Neural progenitor cell (in vitro differentiated cells): Measurements from ENCODE around the gene VAMP1. TPM values are rescaled to one million over a fixed set of nuclear protein-coding genes. Genes with fewer than 3 reads are reported as not detected.

Experiments
- DNase-seq: peaks from one replicate; pipeline ENCODE4 v3.0.0-alpha.2; 2016; ENCODE audit warnings: low spot score
- H2AFZ ChIP-seq: fragments of 200-600 bp; sonication (generic); replicated peaks from 2 replicates; pipeline ENCODE4 v1.6.1; 2016; ENCODE audit warnings: antibody characterized with exemption
- H3F3A ChIP-seq: fragments of 200-600 bp; sonication (generic); 2 replicates; pipeline ENCODE4 v1.6.1; 2016; ENCODE audit warnings: antibody characterized with exemption, low read depth
- H3K27ac ChIP-seq: fragments of 200-600 bp; sonication (generic); 2 replicates; pipeline ENCODE4 v1.5.1; 2016; ENCODE audit warnings: mild to moderate bottlenecking
- H3K27me3 ChIP-seq: fragments of 200-600 bp; sonication (generic); 2 replicates; pipeline ENCODE4 v1.6.1; 2016; ENCODE audit warnings: mild to moderate bottlenecking, moderate library complexity
- H3K36me3 ChIP-seq: fragments of 200-600 bp; sonication (generic); 2 replicates; pipeline ENCODE4 v1.5.1; 2016
- H3K4me1 ChIP-seq: fragments of 200-600 bp; sonication (generic); 2 replicates; pipeline ENCODE4 v1.6.1; 2016; ENCODE audit warnings: mixed run types
- H3K4me2 ChIP-seq: fragments of 200-600 bp; sonication (generic); 2 replicates; pipeline ENCODE4 v1.6.1; 2016
- H3K4me3 ChIP-seq: fragments of 200-600 bp; sonication (generic); 2 replicates; pipeline ENCODE4 v1.5.1; 2016
- H3K79me2 ChIP-seq: fragments of 200-600 bp; sonication (generic); 2 replicates; pipeline ENCODE4 v1.6.1; 2016; ENCODE audit warnings: low read depth
- H3K9ac ChIP-seq: fragments of 200-600 bp; sonication (generic); 2 replicates; pipeline ENCODE4 v1.6.1; 2016
- H3K9me3 ChIP-seq: fragments of 200-600 bp; sonication (generic); 2 replicates; pipeline ENCODE4 v1.5.1; 2016; ENCODE audit warnings: low read depth
- H4K20me1 ChIP-seq: fragments of 200-600 bp; sonication (generic); 2 replicates; pipeline ENCODE4 v1.6.1; 2016; ENCODE audit warnings: low read depth
- H3K27ac Mint-ChIP-seq: 3 replicates; pipeline ENCODE4 v1.8.0; 2021; ENCODE audit warnings: mixed read lengths
- H3K27me3 Mint-ChIP-seq: 2 replicates; pipeline ENCODE4 v1.8.0; 2022; ENCODE audit warnings: low read depth, mild to moderate bottlenecking, inconsistent platforms, moderate library complexity, mixed read lengths; ENCODE audit not compliant: insufficient read depth
- H3K36me3 Mint-ChIP-seq: 3 replicates; pipeline ENCODE4 v1.8.0; 2021; ENCODE audit warnings: mixed read lengths
- H3K4me1 Mint-ChIP-seq: 3 replicates; pipeline ENCODE4 v1.8.0; 2021; ENCODE audit warnings: mixed read lengths
- H3K4me3 Mint-ChIP-seq: 3 replicates; pipeline ENCODE4 v1.8.0; 2021; ENCODE audit warnings: mild to moderate bottlenecking, moderate library complexity, mixed read lengths
- H3K9me3 Mint-ChIP-seq: 3 replicates; pipeline ENCODE4 v1.8.0; 2020; ENCODE audit warnings: mixed read lengths
- EZH2 ChIP-seq: fragments of 200-600 bp; sonication (generic); IDR thresholded peaks from 2 replicates; pipeline ENCODE4 v1.6.1; 2017; ENCODE audit warnings: antibody characterized with exemption, mild to moderate bottlenecking, moderate library complexity
- EZH2phosphoT487 ChIP-seq: fragments of 200-600 bp; sonication (generic); IDR thresholded peaks from 2 replicates; pipeline ENCODE4 v1.6.1; 2017; ENCODE audit warnings: antibody characterized with exemption
- total RNA-seq: library from RNA; depleted of rRNA; stranded (reverse); fragments of >200 nt; gene quantifications from 2 replicates; pipeline ENCODE4 v1.2.3, GENCODE V29; 2015; ENCODE audit warnings: low replicate concordance
- TF ChIP-seq, protein P1 (sequence below): fragments of 200-600 bp; sonication (generic); IDR thresholded peaks from 2 replicates; pipeline ENCODE4 v1.5.1; 2017; ENCODE audit warnings: antibody characterized with exemption, mild to moderate bottlenecking

The VAMP1 gene
- total RNA-seq, 1 donor from 2014 or later: 14.3 TPM

DNA sequence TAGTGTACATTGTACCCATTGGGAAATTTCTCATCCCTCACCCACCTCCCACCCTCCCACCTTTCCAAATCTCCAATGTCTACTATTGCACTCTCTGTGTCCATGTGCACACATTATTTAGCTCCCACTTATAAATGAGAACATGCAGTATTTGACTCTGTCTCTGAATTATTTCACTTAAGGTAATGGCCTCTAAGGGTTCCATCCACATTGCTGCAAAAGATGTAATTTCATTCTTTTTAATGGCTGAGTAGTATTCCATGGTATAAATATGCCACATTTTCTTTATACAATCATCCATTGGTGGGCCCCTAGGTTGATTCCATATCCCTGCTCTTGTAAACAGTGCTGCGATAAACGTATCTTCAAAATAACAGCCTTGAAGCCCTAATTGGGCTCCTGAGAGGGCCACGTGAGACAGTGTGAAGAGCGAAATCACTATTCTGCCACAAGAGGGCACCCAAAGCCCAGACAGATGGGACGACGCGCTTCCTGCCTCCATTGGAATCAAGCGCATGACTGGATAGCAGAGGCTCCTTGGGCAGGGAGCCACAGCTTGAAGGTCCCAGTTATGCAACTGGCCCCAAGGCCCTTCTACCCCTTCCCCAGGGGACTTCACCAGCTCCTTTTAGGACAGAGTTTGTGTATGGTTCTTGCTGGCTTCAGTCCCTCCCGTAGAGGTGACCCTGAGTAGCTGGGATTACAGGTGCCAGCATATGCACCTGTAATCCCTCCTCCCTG is 47.0 kb downstream of the VAMP1 start:
- H3K36me3 ChIP-seq: no peaks in the 10 kb centered on the region
- H3K9me3 Mint-ChIP-seq: no peaks in the 10 kb centered on the region
- H3K27ac Mint-ChIP-seq: peak overlapping the region; percentile 46
- H3K4me1 ChIP-seq: no peaks in the 10 kb centered on the region
- no peaks in the 10 kb centered on the region for H3K36me3 Mint-ChIP-seq
- peak; percentile 94 for DNase-seq
- no peaks in the 10 kb centered on the region for H3K79me2 ChIP-seq
- no peak overlapping the region for H3K4me2 ChIP-seq
- peaks cover 13% of the 10 kb centered on the region for H3K4me1 Mint-ChIP-seq
- H3K9me3 ChIP-seq: no peaks in the 10 kb centered on the region
- peaks cover 2% of the 10 kb centered on the region for H3K27me3 Mint-ChIP-seq
- H3K9ac ChIP-seq: no peak overlapping the region
- no peaks in the 10 kb centered on the region for H4K20me1 ChIP-seq
- no peak overlapping the region for H2AFZ ChIP-seq
- H3K27me3 ChIP-seq: no peaks in the 10 kb centered on the region
- H3K4me3 Mint-ChIP-seq: no peak overlapping the region
- no peaks in the 10 kb centered on the region for H3F3A ChIP-seq
- TF ChIP-seq, protein P1, sequence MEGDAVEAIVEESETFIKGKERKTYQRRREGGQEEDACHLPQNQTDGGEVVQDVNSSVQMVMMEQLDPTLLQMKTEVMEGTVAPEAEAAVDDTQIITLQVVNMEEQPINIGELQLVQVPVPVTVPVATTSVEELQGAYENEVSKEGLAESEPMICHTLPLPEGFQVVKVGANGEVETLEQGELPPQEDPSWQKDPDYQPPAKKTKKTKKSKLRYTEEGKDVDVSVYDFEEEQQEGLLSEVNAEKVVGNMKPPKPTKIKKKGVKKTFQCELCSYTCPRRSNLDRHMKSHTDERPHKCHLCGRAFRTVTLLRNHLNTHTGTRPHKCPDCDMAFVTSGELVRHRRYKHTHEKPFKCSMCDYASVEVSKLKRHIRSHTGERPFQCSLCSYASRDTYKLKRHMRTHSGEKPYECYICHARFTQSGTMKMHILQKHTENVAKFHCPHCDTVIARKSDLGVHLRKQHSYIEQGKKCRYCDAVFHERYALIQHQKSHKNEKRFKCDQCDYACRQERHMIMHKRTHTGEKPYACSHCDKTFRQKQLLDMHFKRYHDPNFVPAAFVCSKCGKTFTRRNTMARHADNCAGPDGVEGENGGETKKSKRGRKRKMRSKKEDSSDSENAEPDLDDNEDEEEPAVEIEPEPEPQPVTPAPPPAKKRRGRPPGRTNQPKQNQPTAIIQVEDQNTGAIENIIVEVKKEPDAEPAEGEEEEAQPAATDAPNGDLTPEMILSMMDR: peak; percentile 90
- TF ChIP-seq EZH2phosphoT487: no peak
- TF ChIP-seq EZH2: no peak
- no peak overlapping the region for H3K4me3 ChIP-seq
- no peak overlapping the region for H3K27ac ChIP-seq

DNA sequence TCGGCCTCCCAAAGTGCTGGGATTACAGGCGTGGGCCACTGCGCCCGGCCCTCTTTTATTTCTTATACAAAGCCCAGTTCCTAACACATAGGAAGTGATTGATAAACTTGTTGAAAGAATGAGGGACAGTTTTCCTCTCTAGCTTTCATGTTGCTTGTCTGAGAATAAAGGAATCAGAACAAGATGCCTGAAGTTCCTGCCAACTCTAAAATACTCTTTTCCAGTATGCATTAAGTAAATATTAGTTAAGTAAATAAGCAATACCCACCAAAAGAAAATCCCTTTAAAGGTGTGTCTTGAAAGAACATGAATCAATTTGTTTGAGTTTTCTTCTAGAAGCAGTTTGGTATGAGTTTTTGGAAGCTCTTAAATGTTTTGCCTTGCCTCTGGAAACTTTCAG is 50.1 kb downstream of the VAMP1 start:
- Histone ChIP-seq H3K27ac (no peak overlapping the region), H3K9ac (no peak overlapping the region), H3K4me3 (no peak overlapping the region), H3K79me2 (no peaks in the 10 kb centered on the region), H3K27me3 (no peaks in the 10 kb centered on the region), H3K4me2 (no peak overlapping the region), H3K9me3 (no peaks in the 10 kb centered on the region), H3F3A (no peaks in the 10 kb centered on the region), H4K20me1 (no peaks in the 10 kb centered on the region), H2AFZ (no peak overlapping the region), H3K4me1 (no peaks in the 10 kb centered on the region), H3K36me3 (no peaks in the 10 kb centered on the region)
- H3K4me3 Mint-ChIP-seq: no peak overlapping the region
- peaks cover 2% of the 10 kb centered on the region for H3K27me3 Mint-ChIP-seq
- H3K27ac Mint-ChIP-seq: no peak overlapping the region
- TF ChIP-seq, protein P1: no peak
- TF ChIP-seq EZH2phosphoT487: no peak
- TF ChIP-seq EZH2: no peak
- peaks cover 5% of the 10 kb centered on the region for H3K4me1 Mint-ChIP-seq
- no peak for DNase-seq
- H3K36me3 Mint-ChIP-seq: no peaks in the 10 kb centered on the region
- no peaks in the 10 kb centered on the region for H3K9me3 Mint-ChIP-seq

DNA sequence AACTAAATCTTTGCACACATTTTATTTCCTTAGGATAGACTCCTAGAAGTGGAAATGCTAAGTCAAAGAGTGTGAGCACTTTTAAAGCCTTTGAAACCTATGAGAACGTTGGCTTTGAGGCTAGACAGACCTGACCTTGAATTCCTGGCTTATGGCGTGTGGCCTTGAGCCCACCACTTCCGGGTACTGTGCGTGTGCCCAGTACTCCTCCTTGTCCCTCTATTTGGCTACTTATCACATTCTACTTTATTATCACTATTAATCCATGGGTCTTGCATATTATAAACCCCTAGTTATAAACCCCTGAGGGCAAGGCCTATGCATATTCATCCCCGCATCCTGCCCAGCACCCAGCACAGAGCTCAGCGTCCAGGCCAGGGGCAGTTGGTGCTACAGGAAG is 51.7 kb downstream of the VAMP1 start:
- H3K4me1 ChIP-seq: no peaks in the 10 kb centered on the region
- Mint-ChIP-seq H3K9me3 (no peaks in the 10 kb centered on the region), H3K36me3 (no peaks in the 10 kb centered on the region), H3K27ac (no peak overlapping the region), H3K4me1 (no peaks in the 10 kb centered on the region), H3K27me3 (peaks cover 3% of the 10 kb centered on the region), H3K4me3 (no peak overlapping the region)
- H3K36me3 ChIP-seq: no peaks in the 10 kb centered on the region
- TF ChIP-seq, protein P1: no peak
- TF ChIP-seq EZH2phosphoT487: no peak
- no peak for TF ChIP-seq EZH2
- no peak overlapping the region for H3K9ac ChIP-seq
- no peak for DNase-seq
- H3F3A ChIP-seq: no peaks in the 10 kb centered on the region
- no peaks in the 10 kb centered on the region for H3K9me3 ChIP-seq
- H4K20me1 ChIP-seq: no peaks in the 10 kb centered on the region
- H3K4me3 ChIP-seq: no peak overlapping the region
- no peak overlapping the region for H2AFZ ChIP-seq
- no peak overlapping the region for H3K4me2 ChIP-seq
- H3K79me2 ChIP-seq: no peaks in the 10 kb centered on the region
- H3K27ac ChIP-seq: no peak overlapping the region
- no peaks in the 10 kb centered on the region for H3K27me3 ChIP-seq
